HG02970 (cell line): ENCODE results near the gene USP11.

ENCODE experiments used
- ATAC-seq: cut with Tn5 transposase; IDR thresholded peaks from one replicate; pipeline ENCODE4 v1.9.1; 2021; ENCODE audit warnings: mild to moderate bottlenecking, moderate library complexity, moderate number of reproducible peaks; ENCODE audit not compliant: unreplicated experiment, low FRiP score

The USP11 gene

DNA sequence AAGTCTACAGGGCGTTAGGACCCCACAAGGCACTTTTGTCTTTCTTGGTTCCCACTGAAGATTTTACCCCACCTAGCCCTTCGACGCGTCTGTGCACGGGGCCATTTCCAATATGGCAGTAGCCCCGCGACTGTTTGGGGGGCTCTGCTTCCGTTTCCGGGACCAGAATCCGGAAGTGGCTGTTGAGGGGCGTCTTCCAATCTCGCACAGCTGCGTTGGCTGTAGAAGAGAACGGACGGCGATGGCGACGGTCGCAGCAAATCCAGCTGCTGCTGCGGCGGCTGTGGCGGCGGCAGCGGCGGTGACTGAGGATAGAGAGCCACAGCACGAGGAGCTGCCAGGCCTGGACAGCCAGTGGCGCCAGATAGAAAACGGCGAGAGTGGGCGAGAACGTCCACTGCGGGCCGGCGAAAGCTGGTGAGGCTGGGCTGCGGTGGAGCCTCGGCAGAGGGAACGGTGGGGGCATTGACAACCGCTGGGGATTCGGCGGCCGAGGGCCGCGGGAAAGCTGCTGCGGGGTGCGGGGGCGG lies at the start of gene USP11:
Gene USP11, plus strand, starts transcription at position 207 of the 530 bp plus-strand sequence. Its CDS starts 35 bp downstream, at position 242.
- ATAC-seq, result peak; percentile 14

DNA sequence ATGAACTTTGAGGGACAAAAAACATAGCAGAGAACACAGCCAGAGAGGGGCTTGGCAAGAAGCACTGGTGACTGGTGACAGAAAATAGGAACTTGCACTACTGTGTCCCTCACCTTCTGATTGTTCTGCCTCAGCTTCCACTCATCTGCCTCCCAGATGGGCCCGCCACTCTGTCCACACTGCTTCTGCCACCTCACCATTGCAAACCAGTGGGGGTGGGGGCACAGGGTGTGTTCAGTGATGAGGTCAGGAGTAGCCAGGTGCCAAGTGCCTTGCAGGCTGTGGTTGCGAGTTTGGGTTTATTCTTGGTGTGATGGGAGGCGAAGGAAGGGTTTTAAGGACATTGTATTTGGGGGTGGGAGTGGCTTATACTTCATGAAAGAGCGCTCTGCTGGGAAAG lies 48.3 kb upstream of the USP11 start:
- ATAC-seq, result no peak

GRCh38 chrX:47185241-47185640 lies 47.6 kb upstream of the USP11 start:
- ATAC-seq, result no peak

DNA sequence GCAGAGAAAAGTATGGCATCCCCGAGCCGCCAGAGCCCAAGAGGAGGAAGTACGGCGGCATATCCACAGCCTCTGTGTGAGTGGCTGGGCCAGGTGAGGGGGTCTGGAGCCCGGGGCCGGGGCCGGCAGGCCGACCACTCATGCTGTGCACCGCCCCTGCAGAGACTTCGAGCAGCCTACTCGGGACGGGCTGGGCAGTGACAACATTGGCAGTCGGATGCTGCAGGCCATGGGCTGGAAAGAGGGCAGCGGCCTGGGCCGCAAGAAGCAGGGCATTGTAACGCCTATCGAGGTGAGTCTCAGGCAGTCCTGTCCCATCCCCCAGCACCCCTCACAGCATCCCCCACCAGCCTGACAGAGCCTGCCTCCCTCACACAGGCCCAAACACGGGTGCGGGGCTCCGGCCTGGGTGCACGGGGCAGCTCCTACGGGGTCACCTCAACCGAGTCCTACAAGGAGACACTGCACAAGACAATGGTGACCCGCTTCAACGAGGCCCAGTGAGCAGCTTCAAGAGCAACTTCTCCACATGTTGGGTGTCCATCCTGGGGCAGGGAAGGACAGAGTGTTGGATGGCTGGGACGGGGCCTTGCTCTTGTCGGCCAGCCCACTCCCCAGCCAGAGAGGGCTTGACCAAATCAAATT lies 46.6 kb upstream of the USP11 start:
- ATAC-seq, result no peak

DNA sequence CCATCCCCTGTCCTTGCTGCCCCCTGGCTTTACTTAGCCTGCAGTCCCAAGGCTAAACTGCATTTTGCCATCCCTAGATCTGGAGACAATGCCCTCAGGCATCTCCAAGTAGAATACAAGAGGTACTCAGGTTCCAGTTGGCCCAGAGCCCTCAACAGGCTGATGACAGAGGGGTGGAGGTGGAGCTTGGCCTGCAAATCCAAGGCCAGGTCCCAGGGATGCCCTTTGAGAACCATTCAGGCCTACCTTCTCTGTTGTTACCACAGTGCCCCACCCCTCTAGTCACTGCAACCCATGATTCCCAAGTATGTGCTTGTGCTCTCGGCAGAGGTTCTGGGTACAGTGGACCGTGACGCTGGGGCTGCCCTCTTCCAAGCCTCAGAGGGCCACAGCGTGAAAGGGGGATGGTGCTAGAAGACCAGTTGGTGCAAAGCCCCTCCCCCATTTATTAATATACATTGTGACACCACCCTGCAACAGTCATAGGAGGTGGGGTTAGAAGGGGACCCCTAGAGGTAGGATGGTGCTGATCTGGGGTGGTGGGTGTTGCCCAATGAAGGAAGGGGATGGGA lies 45.6 kb upstream of the USP11 start:
- no peak for ATAC-seq

DNA sequence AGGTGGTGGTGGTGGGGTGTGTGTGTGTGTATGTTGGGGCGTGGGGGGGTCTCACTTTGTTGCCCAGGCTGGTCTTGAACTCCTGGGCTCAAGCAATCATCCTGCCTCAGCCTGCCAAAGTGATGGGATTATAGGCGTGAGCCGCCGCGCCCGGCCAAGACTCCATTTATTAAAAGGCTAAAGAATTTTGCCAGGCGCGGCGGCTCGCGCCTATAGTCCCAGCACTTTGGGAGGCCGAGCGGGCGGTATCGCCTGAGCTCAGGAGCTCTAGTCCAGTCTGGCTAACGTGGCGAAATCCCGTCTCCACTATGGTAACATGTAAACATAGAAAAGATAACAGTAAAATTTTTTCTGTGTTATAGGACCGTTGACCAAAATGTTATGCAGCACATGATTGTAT lies 42.9 kb upstream of the USP11 start:
- no peak for ATAC-seq

- peak; percentile 44 for ATAC-seq
Observed at GRCh38 chrX:47190445-47191269, 42.2 kb upstream of the USP11 start.

DNA sequence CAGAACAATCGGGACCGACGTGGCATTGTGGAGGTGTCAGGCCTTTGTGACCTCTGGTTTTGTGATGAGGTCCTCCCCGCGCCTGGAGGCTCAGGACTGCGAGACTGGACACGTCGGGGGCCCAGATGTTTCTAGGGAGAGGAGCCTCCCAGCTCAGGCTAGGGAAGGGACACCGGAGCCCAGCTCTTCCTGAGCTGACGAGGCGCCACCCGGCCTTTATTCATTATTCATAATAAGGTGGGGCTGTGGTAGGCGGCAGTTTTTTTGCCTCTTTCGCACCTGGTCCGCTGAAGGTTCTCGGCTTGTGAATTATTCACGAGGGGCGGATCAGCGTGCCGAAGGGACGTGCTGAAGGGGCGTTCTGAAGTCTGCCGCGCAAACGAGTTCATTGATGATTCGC lies 41.5 kb upstream of the USP11 start:
- no peak for ATAC-seq

DNA sequence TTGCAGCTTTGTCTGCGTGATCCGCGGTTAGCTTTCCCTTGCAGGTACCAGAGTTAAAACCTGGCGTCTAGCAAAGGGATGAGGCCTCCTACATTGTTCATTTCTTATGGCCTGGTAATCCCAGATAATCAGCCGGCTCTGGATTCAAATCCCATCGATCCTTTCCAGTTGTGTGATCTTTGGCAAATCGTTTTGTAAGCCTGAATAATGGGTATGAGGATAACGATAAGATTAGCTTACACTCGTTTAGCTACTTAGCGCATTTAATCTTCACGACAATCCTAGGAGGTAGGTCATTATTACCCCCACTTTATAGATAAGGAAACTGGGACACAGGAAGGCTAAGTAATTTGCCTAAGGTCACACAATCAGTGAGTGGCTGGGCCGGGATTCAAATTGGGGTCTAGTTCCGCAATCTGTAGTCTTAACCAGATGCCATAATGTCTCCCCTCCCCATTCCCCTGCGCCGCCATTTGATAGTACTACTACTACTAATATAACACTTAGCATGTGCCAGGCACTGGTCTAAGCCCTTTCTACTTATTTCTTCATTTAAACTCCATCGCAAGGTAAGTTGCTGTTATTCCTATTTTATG lies 40.9 kb upstream of the USP11 start:
- no peak for ATAC-seq

GRCh38 chrX:47193475-47194193 lies 39.2 kb upstream of the USP11 start, which contains the start of gene UBA1:
UBA1 (plus strand) TSS chrX:47193829; CDS start chrX:47198803, 4,974 bp downstream.
- ATAC-seq, result peak; percentile 68

DNA sequence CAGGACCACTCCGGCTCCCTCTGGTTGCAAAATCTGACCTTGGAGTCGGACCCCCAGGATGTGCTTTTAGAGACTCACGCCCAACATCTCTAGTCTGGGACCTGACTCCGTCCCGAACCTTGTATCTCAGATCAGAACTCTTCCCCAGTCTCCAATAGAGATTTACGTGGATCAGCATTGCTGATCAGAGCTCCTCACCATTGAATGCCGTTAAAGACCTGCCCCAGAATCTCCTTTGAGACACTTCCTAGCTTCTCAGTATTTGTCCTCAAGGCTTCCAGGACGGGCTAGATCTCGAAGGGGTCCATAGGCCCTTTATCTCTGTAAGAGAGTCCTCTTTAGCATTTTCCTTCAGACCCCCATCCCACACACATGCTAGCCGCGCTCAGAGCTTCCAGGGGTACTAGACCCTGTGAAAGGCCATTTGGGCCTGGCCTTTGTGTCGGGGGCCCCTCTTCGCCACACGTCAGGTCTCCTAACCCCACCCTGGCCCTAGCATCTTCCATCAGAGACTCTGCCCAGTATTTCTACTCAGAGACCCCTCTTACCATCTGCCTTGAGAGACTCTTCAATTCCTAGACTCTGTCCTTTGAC lies 38.5 kb upstream of the USP11 start:
- ATAC-seq, result no peak

- no peak for ATAC-seq
Observed at GRCh38 chrX:47196098-47196497, 36.7 kb upstream of the USP11 start.

DNA sequence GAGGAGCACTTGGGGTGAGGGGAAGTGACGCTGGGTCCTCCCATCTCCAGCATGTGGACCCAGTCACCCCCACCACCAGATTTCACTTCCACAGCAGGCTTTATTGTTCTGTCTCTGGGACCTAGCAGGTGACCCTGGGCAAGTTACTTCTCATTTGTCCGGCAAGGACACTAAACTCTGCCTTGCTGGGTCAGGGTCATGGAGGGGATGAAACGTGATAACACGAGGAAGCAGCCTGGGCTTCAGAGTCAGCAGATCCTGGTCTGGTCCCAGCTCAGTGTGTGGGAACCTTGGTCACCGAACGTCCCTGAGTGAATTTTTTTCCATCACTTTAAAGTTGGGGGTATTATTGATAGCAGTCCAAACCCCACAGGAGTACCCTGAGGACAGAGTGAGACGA lies 35.3 kb upstream of the USP11 start:
- ATAC-seq, result no peak

GRCh38 chrX:47198026-47198686 lies 34.7 kb upstream of the USP11 start:
- ATAC-seq, result no peak

GRCh38 chrX:47198687-47199080 lies 34.1 kb upstream of the USP11 start:
- ATAC-seq, result no peak

- no peak for ATAC-seq
Observed at GRCh38 chrX:47199286-47199685, 33.5 kb upstream of the USP11 start.

DNA sequence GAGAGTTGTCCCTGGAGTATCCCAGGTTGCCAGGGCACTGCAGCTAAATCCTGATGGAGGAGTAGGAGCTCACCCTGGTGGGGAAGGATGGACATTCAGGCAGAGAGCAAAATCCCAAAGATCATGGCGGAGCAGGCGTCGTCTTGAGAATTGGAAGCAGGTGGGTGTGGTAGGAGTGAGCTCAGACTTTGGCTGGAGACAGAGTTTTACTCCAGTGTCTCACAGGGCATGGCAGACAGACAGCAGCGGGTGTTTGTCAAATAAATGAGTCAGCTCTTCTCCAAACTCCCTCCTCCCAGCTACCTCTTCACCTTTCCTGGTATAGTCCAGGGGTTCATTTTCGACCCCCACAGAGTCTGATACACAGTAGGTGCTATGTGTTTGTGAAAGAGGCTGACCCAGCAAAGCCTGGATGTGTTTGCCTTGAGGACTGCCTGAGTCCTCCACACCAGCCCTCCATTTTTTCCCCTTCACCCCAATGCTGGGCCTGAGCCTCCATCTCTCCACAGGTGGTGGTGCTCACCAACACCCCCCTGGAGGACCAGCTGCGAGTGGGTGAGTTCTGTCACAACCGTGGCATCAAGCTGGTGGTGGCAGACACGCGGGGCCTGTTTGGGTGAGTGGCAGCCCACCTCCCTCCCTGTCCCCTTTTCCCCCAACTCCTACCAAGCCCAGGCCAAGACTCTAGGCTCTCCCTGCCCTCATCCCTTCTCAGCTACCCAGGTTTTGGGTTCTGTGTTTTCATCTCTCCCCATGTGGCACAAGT lies 32.2 kb upstream of the USP11 start:
- no peak for ATAC-seq

DNA sequence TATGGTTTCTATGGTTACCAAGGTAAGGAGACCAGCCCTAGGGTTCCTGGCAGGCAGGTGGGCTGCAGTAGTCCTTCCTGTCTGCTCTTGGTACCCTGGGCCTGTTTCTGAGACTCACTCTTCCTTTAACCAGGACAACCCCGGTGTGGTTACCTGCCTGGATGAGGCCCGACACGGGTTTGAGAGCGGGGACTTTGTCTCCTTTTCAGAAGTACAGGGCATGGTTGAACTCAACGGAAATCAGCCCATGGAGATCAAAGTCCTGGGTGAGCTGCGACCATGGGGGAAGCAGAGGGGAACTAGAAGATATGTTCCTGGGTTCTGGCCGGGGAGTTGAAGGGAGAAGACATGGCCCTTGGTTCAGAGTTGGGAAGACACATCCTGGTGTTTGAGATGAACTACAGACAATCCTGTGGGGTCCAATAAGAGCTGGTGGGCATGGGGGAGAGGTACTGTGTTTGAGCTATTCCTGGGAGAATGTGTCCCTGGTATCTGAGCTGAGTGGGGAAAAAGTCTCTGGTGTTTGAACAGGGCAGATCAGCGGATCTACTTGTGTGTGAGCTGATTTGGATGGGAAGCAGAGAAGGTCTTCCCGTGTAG lies 31.4 kb upstream of the USP11 start:
- ATAC-seq, result no peak
